A549 (cell line): ENCODE measurements around the gene OR14J1.
"Not testable (repeated sequence)": the region's sequence is repeated elsewhere in the genome, so short reads cannot be mapped to it uniquely, and the experiment has no call there.

ENCODE experiments used
- E2F6 ChIP-seq: IDR thresholded peaks from 2 replicates; pipeline ENCODE4 v1.6.1; 2012; ENCODE audit warnings: low read depth, borderline replicate concordance
- EP300 ChIP-seq, 2 experiments: fragments of >200 bp; sonication (Bioruptor Twin); formaldehyde crosslinking; IDR thresholded peaks; 2 replicates in 1 of 2; 3 replicates in 1 of 2; pipeline ENCODE4 v1.6.1; 2016 to 2017
- HOXA7 ChIP-seq: fragments of 250-450 bp; sonication (Bioruptor Pico); IDR thresholded peaks from 2 replicates; pipeline ENCODE4 v1.5.0; 2020; ENCODE audit warnings: mild to moderate bottlenecking, moderate library complexity
- NFE2L2 ChIP-seq: fragments of 150-350 bp; conservative IDR thresholded peaks from 2 replicates; pipeline ENCODE4 v1.6.1; 2014; ENCODE audit warnings: low read length
- NR3C1 ChIP-seq: fragments of >200 bp; sonication (Bioruptor Twin); formaldehyde crosslinking; IDR thresholded peaks from 3 replicates; pipeline ENCODE4 v1.6.1; 2017
- POLR2A ChIP-seq: IDR thresholded peaks from 2 replicates; pipeline ENCODE4 v1.6.1; 2012; ENCODE audit warnings: mild to moderate bottlenecking, low read length
- SMC3 ChIP-seq: fragments of >200 bp; sonication (Bioruptor Twin); formaldehyde crosslinking; IDR thresholded peaks from 3 replicates; pipeline ENCODE4 v1.6.1; 2018; ENCODE audit warnings: inconsistent platforms

DNA sequence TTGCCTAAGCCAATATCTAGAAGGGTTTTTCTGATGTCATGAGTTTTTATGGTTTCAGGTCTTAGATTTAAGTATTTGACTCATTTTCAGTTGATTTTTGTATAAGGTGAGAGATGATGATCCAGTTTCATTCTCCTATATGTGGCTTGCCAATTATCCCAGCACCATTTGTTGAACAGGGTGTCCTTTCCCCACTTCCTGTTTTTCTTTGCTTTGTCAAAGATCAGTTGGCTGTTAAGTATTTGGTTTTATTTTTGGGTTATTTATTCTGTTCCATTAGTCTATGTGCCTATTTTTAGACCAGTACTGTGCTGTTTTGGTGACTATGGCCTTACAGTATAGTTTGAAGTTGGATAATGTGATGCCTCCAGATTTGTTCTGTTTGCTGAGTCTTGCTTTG, 21.8 kb downstream of the OR14J1 start:
- TF ChIP-seq E2F6; HOXA7; NR3C1; SMC3; EP300 (IDR thresholded peaks at IDR 0.05); NFE2L2; POLR2A: not testable (repeated sequence)
